Measurements from ENCODE around the gene LTB4R. TPM values are rescaled to one million over a fixed set of nuclear protein-coding genes. Genes with fewer than 3 reads are reported as not detected.

LTB4R gene
- total RNA-seq, 2 donors from 2014 or later = 2.9 to 4.3 TPM

- DNase-seq (peak; percentile 74 to 83), ATAC-seq (peak; percentile 67)
- intact Hi-C loops (cut with DNase I, micrococcal nuclease) = loop anchor here (2.0 to 10.0 kb wide), 2 partner anchors 98 to 102 kb away; no protein-coding TSS in a partner anchor
Observed at GRCh38 chr14:24332268-24332993, 21.1 kb downstream of the LTB4R start.

- ATAC-seq = peak; percentile 22
- DNase-seq = peak in 1 of 2 donors; percentile 41
- intact Hi-C loops (cut with DNase I, micrococcal nuclease) = loop anchor here in 1 of 2 donors (10.0 kb wide), 1 partner anchor 100 kb away; no protein-coding TSS in a partner anchor
Observed at GRCh38 chr14:24334431-24335291, 23.4 kb downstream of the LTB4R start, which contains the start of gene ADCY4. Gene ADCY4 (minus strand): TSS chr14:24335071. CDS start chr14:24334652, 419 bp downstream.

GRCh38 chr14:24335461-24336171 lies 24.3 kb downstream of the LTB4R start:
- intact Hi-C loops (cut with DNase I, micrococcal nuclease) = loop anchor here in 1 of 2 donors (10.0 kb wide), 1 partner anchor 99 kb away; no protein-coding TSS in a partner anchor
- ATAC-seq (no peak), DNase-seq (no peak)

- DNase-seq = no peak
- intact Hi-C loops (cut with DNase I, micrococcal nuclease) = loop anchor here in 1 of 2 donors (10.0 kb wide), 1 partner anchor 98 kb away; no protein-coding TSS in a partner anchor
- no peak for ATAC-seq
Observed at GRCh38 chr14:24337144-24337823, 26.0 kb downstream of the LTB4R start.

GRCh38 chr14:24337824-24338175 lies 26.5 kb downstream of the LTB4R start:
- ATAC-seq (no peak), DNase-seq (no peak)
- intact Hi-C loops (cut with DNase I, micrococcal nuclease) = loop anchor here in 1 of 2 donors (10.0 kb wide), 1 partner anchor 97 kb away; no protein-coding TSS in a partner anchor

DNA sequence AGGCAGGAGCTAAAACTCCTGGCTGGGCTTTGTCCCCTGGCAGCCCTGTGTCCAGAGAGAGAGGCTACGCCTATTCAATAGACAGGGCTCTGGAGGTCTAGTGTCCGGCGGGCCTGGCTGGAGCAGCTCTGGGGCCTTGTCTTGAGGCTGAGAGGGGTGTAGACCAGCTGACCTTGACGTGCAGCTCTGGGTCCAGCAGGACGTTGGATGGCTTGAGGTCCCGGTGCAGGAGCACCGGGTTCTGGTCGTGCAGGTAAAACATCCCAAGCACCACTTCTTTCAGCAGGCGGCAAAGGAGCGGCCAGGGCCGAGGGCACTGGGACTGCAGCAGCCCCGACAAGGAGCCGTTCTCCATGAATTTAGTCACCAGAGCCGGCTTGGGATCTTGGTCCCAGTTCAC lies 27.5 kb downstream of the LTB4R start:
- intact Hi-C loops (cut with DNase I, micrococcal nuclease) = loop anchor here in 1 of 2 donors (10.0 kb wide), 1 partner anchor 96 kb away; no protein-coding TSS in a partner anchor
- DNase-seq (no peak), ATAC-seq (no peak)

GRCh38 chr14:24339284-24340151 lies 28.2 kb downstream of the LTB4R start, which contains the start of gene RIPK3:
Gene RIPK3 (minus strand): TSS chr14:24339991. CDS start chr14:24339826, 165 bp downstream.
- ATAC-seq (peak; percentile 88), DNase-seq (peak; percentile 88 to 89)
- intact Hi-C loops (cut with DNase I, micrococcal nuclease) = loop anchor here in 1 of 2 donors (10.0 kb wide), 1 partner anchor 95 kb away; no protein-coding TSS in a partner anchor

GRCh38 chr14:24340606-24341005 lies 29.3 kb downstream of the LTB4R start:
- intact Hi-C loops (cut with DNase I, micrococcal nuclease) = no loop called here
- ATAC-seq (no peak), DNase-seq (no peak)

- DNase-seq = no peak
- ATAC-seq = no peak
- intact Hi-C loops (cut with DNase I, micrococcal nuclease) = no loop called here
Observed at GRCh38 chr14:24342889-24343288, 31.6 kb downstream of the LTB4R start.

DNA sequence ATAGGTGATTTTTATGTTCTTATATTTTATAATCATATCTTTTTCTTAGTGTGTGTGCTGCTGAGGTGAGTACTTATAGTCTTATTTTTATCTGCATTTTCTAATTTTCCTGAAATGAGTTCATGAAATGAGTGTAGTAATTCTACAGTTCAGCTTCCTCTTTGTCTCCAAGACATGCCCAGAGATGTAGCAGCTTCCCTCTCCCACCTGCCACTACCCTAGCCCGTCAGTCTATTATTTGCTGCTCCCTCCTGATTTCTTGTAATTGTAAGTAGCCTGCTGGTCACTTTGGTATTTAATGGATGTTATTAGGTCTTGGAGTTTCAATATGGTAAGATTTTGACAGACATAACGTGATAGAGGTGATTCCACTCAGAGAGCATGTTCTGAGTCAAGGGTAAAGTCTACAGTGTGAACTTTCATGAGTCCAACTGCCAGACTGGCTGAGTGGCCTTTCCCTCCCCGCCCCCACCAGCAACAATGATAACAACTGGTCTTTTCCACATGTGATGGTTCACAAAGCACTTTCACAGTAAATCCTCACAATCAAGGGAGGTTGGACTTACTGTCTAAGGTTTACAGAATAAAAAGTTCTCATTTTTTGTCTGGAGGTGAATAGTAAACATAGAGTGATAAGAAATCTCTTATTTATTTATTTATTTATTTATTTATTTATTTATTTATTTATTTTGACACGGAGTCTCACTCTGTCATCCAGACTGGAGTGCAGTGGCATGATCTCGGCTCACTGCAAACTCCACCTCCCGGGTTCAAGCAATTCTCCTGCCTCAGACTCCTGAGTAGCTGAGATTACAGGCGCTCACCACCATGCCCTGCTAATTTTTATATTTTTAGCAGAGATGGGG lies 32.7 kb downstream of the LTB4R start:
- ATAC-seq = peak; percentile 53
- intact Hi-C loops (cut with DNase I, micrococcal nuclease) = no loop called here
- peak in 1 of 2 donors; percentile 28 for DNase-seq

- no peak for DNase-seq
- ATAC-seq = no peak
- intact Hi-C loops (cut with DNase I, micrococcal nuclease) = no loop called here
Observed at GRCh38 chr14:24347134-24347533, 35.8 kb downstream of the LTB4R start.

DNA sequence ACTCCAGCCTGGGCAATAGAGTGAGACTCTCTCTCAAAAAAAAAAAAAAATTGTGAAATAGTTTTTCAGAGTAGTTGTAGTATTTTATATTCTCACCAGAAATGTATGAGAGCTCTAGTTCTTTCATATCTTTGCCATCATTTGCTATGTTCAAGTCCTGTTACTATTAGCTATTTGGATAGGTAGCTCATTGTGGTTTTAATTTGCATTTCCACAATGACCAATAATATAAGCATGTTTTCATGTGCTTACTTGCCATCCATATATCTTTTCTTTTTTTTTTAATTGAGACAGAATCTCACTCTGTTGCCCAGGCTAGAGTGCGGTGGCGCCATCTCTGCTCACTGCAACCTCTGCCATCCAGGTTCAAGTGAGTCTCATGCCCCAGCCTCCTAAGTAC lies 36.9 kb downstream of the LTB4R start:
- no peak for ATAC-seq
- DNase-seq = no peak
- intact Hi-C loops (cut with DNase I, micrococcal nuclease) = no loop called here

GRCh38 chr14:24349742-24350141 lies 38.4 kb downstream of the LTB4R start:
- no peak for DNase-seq
- intact Hi-C loops (cut with DNase I, micrococcal nuclease) = no loop called here
- ATAC-seq = no peak

DNA sequence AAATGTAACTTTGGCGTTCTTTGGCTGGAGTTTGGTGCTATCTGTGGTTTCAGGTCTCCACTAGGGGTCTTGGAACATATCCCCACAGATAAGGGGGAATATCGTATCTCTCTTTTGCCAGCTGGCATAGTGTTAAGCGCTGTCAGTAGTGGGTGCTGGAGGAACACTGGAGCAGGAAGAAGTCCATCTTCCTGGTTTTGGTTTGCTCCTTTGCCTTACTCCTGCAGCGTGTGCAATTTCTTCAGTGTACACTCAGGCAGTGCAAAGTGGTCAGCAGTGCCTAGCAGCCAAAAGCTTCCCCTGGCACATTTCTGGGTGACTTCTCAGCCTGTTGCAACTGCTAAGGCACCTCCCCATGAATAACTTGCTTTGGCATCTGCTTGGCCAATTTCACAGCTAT lies 40.2 kb downstream of the LTB4R start:
- DNase-seq = no peak

DNA sequence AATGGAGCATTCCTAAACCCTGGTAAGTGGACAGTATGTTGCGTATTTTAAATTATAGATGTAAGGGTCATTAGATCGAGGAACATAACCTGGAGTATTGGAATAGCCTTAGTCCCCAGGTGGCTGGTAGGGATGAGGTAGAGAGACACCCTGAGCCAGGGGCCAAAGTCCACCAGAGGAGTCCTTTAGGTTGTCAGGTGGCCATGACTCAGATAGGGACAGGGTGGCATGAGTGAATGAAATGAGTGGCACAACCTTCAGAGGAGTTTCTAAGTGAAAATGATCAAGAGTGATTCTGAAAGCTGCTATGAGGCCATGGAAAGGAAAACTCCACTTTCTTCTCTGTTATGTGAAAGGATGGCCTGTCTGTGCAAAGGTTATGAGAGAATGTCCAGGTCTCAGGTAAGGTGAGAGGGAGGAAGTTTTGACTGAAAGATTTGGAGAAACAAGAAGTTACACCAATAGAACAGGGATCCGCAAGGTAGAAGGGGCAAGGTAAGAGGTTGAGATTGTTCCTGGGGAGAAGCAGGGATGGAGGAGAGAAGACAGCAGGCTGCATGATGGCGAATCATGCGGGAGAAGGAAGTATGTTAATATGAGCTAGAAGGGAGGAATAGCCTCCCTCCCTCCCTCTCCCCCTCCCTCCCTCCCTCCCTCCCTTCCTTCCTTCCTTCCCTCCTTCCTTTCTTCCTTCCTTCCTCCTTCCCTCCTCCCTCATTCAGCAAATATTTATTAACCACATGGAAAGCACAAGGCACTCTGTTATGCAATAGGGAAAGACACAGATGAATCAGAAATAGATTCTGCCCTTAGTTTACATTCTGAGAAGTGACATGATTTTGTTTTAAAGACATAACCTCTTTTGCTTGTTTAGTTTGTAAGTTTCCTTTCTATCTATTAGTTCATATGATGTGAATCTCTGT lies 42.5 kb downstream of the LTB4R start:
- ATAC-seq = peak; percentile 97
- intact Hi-C loops (cut with DNase I, micrococcal nuclease) = no loop called here
- peak in 1 of 2 donors; percentile 66 for DNase-seq

More for the DNA sequence above, 40.2 kb downstream of the LTB4R start:
- intact Hi-C loops (cut with DNase I, micrococcal nuclease) = no loop called here
- peak; percentile 65 for ATAC-seq
